ENCODE data around the gene ACO1. TPM values are rescaled to one million over a fixed set of nuclear protein-coding genes. Genes with fewer than 3 reads are reported as not detected.

The ACO1 gene
- polyA plus RNA-seq, 1 donor (not counting 4 experiments of a cell fraction or from before 2014, with no cell fraction given): 29.2 TPM

DNA sequence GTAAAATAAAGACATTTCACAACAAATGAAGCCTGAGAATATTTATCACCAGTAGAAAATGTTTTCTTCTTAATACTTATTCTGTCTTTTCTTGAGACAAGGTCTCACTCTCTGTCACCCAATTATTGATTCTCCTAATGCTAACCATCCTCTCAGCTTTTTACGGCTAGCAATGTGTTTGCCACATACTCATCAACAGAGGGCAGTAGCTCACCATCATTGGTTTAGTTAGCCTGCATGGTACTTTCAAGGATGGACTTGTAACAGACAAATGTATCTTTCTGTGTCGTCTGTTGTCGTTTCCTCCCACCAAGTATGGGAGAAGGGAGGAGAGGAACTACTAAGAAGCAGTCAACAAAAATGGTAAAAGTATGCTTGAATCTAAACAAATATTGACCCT, 5.9 kb upstream of the ACO1 start:
- Histone ChIP-seq H3K4me3 (ENCODE audit: control insufficient read depth in 2 of 3, extremely low read depth in 1 of 3, insufficient read depth in 2 of 3, low read depth in 1 of 3, low read length in 3 of 3) (no peak overlapping the region), H3K79me2 (ENCODE audit: control insufficient read depth, insufficient read depth, low read length) (no peaks in the 10 kb centered on the region), H3K4me2 (ENCODE audit: control insufficient read depth, extremely low read depth, insufficient read depth, low read depth, low read length) (peak overlapping the region; percentile 19), H2AFZ (ENCODE audit: control insufficient read depth, low read length) (peak overlapping the region; percentile 29), H3K27me3 (ENCODE audit: control insufficient read depth, extremely low read depth, insufficient read depth, low read length) (peaks cover 9% of the 10 kb centered on the region), H3K9ac (ENCODE audit: control insufficient read depth, extremely low read depth, insufficient read depth, low read length) (no peak overlapping the region), H3K4me1 (ENCODE audit: control insufficient read depth, extremely low read depth, insufficient read depth, low read length) (no peaks in the 10 kb centered on the region), H3K36me3 (ENCODE audit: control insufficient read depth in 2 of 2, extremely low read depth in 1 of 2, insufficient read depth in 2 of 2, low read length in 2 of 2) (no peaks in the 10 kb centered on the region), H3K9me3 (ENCODE audit: control insufficient read depth, low read depth, low read length) (no peaks in the 10 kb centered on the region), H3K27ac (ENCODE audit: control insufficient read depth, insufficient read depth, low read length) (no peak overlapping the region), H3K9me1 (ENCODE audit: control insufficient read depth, extremely low read depth, insufficient read depth, low read length) (no peaks in the 10 kb centered on the region), H4K20me1 (ENCODE audit: control insufficient read depth, extremely low read depth, insufficient read depth, low read length) (no peaks in the 10 kb centered on the region)
- TF ChIP-seq EZH2 (IDR thresholded peaks at IDR 0.05; ENCODE audit: low read length): no peak
- TF ChIP-seq, protein P1, sequence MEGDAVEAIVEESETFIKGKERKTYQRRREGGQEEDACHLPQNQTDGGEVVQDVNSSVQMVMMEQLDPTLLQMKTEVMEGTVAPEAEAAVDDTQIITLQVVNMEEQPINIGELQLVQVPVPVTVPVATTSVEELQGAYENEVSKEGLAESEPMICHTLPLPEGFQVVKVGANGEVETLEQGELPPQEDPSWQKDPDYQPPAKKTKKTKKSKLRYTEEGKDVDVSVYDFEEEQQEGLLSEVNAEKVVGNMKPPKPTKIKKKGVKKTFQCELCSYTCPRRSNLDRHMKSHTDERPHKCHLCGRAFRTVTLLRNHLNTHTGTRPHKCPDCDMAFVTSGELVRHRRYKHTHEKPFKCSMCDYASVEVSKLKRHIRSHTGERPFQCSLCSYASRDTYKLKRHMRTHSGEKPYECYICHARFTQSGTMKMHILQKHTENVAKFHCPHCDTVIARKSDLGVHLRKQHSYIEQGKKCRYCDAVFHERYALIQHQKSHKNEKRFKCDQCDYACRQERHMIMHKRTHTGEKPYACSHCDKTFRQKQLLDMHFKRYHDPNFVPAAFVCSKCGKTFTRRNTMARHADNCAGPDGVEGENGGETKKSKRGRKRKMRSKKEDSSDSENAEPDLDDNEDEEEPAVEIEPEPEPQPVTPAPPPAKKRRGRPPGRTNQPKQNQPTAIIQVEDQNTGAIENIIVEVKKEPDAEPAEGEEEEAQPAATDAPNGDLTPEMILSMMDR (optimal IDR thresholded peaks at IDR 0.05 in 1 of 3, IDR thresholded peaks at IDR 0.05 in 1 of 3, conservative IDR thresholded peaks at IDR 0.05 in 1 of 3; ENCODE audit: extremely low read depth in 1 of 3, insufficient read depth in 2 of 3, low read length in 3 of 3): peak; percentile 72 to 83 (median 80)
- DNase-seq (ENCODE audit: low read depth, low spot score) (peak; percentile 55), FAIRE-seq (peak; percentile 88)
- dilution Hi-C loops (cut with MboI; ENCODE audit: extremely low pct_ligation_motif_present, low sequenced_read_pairs): no loop called here

DNA sequence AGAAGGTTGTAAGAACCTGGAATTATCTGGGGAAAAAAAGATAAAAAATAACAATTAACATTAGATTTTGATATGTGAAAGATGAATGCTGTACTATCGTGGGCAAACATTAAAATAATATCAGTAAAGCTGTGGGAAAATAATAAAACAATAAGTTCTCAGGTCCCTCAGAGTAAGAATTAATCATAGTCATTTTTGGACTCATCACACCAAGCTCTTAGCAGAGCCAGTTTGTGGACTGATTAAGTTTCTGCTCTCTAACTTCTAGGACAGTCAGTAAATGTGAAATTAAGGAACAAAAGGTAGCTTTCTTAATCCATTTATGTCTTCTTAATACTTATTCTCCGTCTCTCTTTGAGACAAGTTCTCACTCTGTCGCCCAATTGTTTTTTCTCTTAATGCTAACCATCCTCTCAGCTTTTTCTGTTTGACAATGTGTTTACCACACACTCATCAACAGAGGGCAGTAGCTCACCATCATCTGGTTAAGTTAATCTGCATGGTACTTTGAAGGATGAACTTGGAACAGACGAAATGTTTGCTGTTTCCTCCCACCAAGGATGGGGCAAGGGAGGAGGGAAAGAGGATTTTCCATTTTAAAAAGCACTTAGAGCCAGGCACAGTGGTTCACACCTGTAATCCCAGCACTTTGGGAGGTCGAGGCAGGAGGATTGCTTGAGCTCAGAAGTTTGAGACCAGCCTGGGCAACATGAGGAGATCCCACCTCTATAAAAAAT, 5.3 kb upstream of the ACO1 start:
- no peak overlapping the region for H3K4me3 ChIP-seq (ENCODE audit: control insufficient read depth in 2 of 3, extremely low read depth in 1 of 3, insufficient read depth in 2 of 3, low read depth in 1 of 3, low read length in 3 of 3)
- H3K4me2 ChIP-seq (ENCODE audit: control insufficient read depth, extremely low read depth, insufficient read depth, low read depth, low read length): peak overlapping the region; percentile 28
- TF ChIP-seq, protein P1 (optimal IDR thresholded peaks at IDR 0.05 in 1 of 3, IDR thresholded peaks at IDR 0.05 in 1 of 3, conservative IDR thresholded peaks at IDR 0.05 in 1 of 3; ENCODE audit: extremely low read depth in 1 of 3, insufficient read depth in 2 of 3, low read length in 3 of 3): peak; percentile 69 to 87 (median 73)
- TF ChIP-seq EZH2 (IDR thresholded peaks at IDR 0.05; ENCODE audit: low read length): no peak
- H3K27me3 ChIP-seq (ENCODE audit: control insufficient read depth, extremely low read depth, insufficient read depth, low read length): peaks cover 9% of the 10 kb centered on the region
- H3K79me2 ChIP-seq (ENCODE audit: control insufficient read depth, insufficient read depth, low read length): no peaks in the 10 kb centered on the region
- H3K9me1 ChIP-seq (ENCODE audit: control insufficient read depth, extremely low read depth, insufficient read depth, low read length): no peaks in the 10 kb centered on the region
- H3K9ac ChIP-seq (ENCODE audit: control insufficient read depth, extremely low read depth, insufficient read depth, low read length): no peak overlapping the region
- H3K4me1 ChIP-seq (ENCODE audit: control insufficient read depth, extremely low read depth, insufficient read depth, low read length): peaks cover 4% of the 10 kb centered on the region
- H3K27ac ChIP-seq (ENCODE audit: control insufficient read depth, insufficient read depth, low read length): no peak overlapping the region
- H2AFZ ChIP-seq (ENCODE audit: control insufficient read depth, low read length): peak overlapping the region; percentile 31
- no peaks in the 10 kb centered on the region for H3K9me3 ChIP-seq (ENCODE audit: control insufficient read depth, low read depth, low read length)
- H4K20me1 ChIP-seq (ENCODE audit: control insufficient read depth, extremely low read depth, insufficient read depth, low read length): no peaks in the 10 kb centered on the region
- dilution Hi-C loops (cut with MboI; ENCODE audit: extremely low pct_ligation_motif_present, low sequenced_read_pairs): no loop called here
- peak; percentile 33 for DNase-seq (ENCODE audit: low read depth, low spot score)
- H3K36me3 ChIP-seq (ENCODE audit: control insufficient read depth in 2 of 2, extremely low read depth in 1 of 2, insufficient read depth in 2 of 2, low read length in 2 of 2): no peaks in the 10 kb centered on the region
- peak; percentile 80 for FAIRE-seq

Measured in keratinocyte (primary cell).